Peyer's patch (tissue), 4 donors: ENCODE measurements around the gene NGEF. TPM values are rescaled to one million over a fixed set of nuclear protein-coding genes. Genes with fewer than 3 reads are reported as not detected.
A peak's percentile ranks its signal among the peaks of the same experiment; 100 is the strongest.

Experiments
- DNase-seq, 3 donors: peaks; one replicate each; pipeline ENCODE4 v3.0.0-alpha.2; 2017 to 2019
- H3K27ac ChIP-seq, 4 donors: fragments of 200-600 bp; sonication (generic); one replicate each; pipeline ENCODE4 v1.5.1; 2016 to 2019
- H3K27me3 ChIP-seq, 2 donors: fragments of 200-600 bp; sonication (generic); one replicate each; pipeline ENCODE4 v1.5.1; 2019
- H3K36me3 ChIP-seq, 3 donors: fragments of 200-600 bp; sonication (generic); one replicate each; pipeline ENCODE4 v1.5.1; 2016 to 2019
- H3K4me1 ChIP-seq, 4 donors: fragments of 200-600 bp; sonication (generic); one replicate each; pipeline ENCODE4 v1.5.1; 2016 to 2019
- H3K4me3 ChIP-seq, 4 donors: fragments of 200-600 bp; sonication (generic); 1 replicate in 3 of 4; 2 replicates in 1 of 4; pipeline ENCODE4 v1.5.1; 2016 to 2019; ENCODE audit warnings: mild to moderate bottlenecking in 1 of 4
- H3K9me3 ChIP-seq, 4 donors: fragments of 200-600 bp; sonication (generic); one replicate each; pipeline ENCODE4 v1.5.1; 2016 to 2019; ENCODE audit warnings: mild to moderate bottlenecking in 1 of 4
- CTCF ChIP-seq, 6 experiments: fragments of 450-650 bp in 4 of 6; fragments of 200-600 bp in 2 of 6; sonication (generic) in 1 of 6; IDR thresholded peaks; one replicate each; pipeline ENCODE4 v1.5.1; 2017 to 2019; ENCODE audit warnings: antibody characterized with exemption in 6 of 6, mild to moderate bottlenecking in 3 of 6, moderate library complexity in 1 of 6
- POLR2A ChIP-seq, 2 donors: fragments of 450-650 bp; IDR thresholded peaks; one replicate each; pipeline ENCODE4 v1.5.1; 2017; ENCODE audit warnings: antibody characterized with exemption in 2 of 2, mild to moderate bottlenecking in 2 of 2, moderate library complexity in 2 of 2
- total RNA-seq, 4 donors: library from RNA; depleted of rRNA; stranded (reverse); fragments of >200 nt; gene quantifications; one replicate each; pipeline ENCODE4 v1.1.0, GENCODE V29; 2016

The NGEF gene
- total RNA-seq, 4 donors from 2014 or later = 54.5 to 116 (median 98.1) TPM

- H3K27me3 ChIP-seq = peaks cover 0 to 15% of the 10 kb centered on the region in 2 donors
- H3K9me3 ChIP-seq = no peaks in the 10 kb centered on the region
- no peak overlapping the region for H3K27ac ChIP-seq
- DNase-seq = no peak
- H3K4me1 ChIP-seq = peaks cover 0 to 21% (median 9%) of the 10 kb centered on the region in 4 donors
- TF ChIP-seq CTCF (IDR thresholded peaks at IDR 0.05) = no peak
- TF ChIP-seq POLR2A (IDR thresholded peaks at IDR 0.05) = no peak
- H3K4me3 ChIP-seq = no peak overlapping the region
- H3K36me3 ChIP-seq = no peaks in the 10 kb centered on the region
These were observed 83.0 kb downstream of the NGEF start for GRCh38 chr2:232930059-232930400.

GRCh38 chr2:232929303-232930058 is 83.6 kb downstream of the NGEF start:
- TF ChIP-seq POLR2A (IDR thresholded peaks at IDR 0.05) = no peak
- TF ChIP-seq CTCF (IDR thresholded peaks at IDR 0.05) = no peak
- no peaks in the 10 kb centered on the region for H3K36me3 ChIP-seq

GRCh38 chr2:232928551-232929302 is 84.3 kb downstream of the NGEF start:
- Histone ChIP-seq H3K27me3 (peaks cover 0 to 15% of the 10 kb centered on the region in 2 donors), H3K27ac (no peak overlapping the region), H3K4me1 (peaks cover 0 to 21% (median 9%) of the 10 kb centered on the region in 4 donors), H3K9me3 (no peaks in the 10 kb centered on the region), H3K4me3 (peak overlapping the region in 3 of 4 donors; percentile 34 to 44 (median 35)), H3K36me3 (no peaks in the 10 kb centered on the region)
- no peak for DNase-seq
- TF ChIP-seq POLR2A (IDR thresholded peaks at IDR 0.05) (no peak), CTCF (IDR thresholded peaks at IDR 0.05) (no peak)

More at GRCh38 chr2:232929303-232930058, 83.6 kb downstream of the NGEF start:
- no peak for DNase-seq
- H3K4me3 ChIP-seq = no peak overlapping the region
- H3K27ac ChIP-seq = no peak overlapping the region
- no peaks in the 10 kb centered on the region for H3K9me3 ChIP-seq
- H3K27me3 ChIP-seq = peaks cover 0 to 15% of the 10 kb centered on the region in 2 donors
- peaks cover 0 to 21% (median 9%) of the 10 kb centered on the region in 4 donors for H3K4me1 ChIP-seq

GRCh38 chr2:232927793-232928550 is 85.1 kb downstream of the NGEF start:
- H3K36me3 ChIP-seq = peaks cover 0 to 6% (median 0%) of the 10 kb centered on the region in 3 donors
- no peak overlapping the region for H3K27ac ChIP-seq
- H3K4me1 ChIP-seq = peaks cover 0 to 21% (median 9%) of the 10 kb centered on the region in 4 donors
- no peaks in the 10 kb centered on the region for H3K9me3 ChIP-seq
- no peak for TF ChIP-seq POLR2A (IDR thresholded peaks at IDR 0.05)
- no peak for TF ChIP-seq CTCF (IDR thresholded peaks at IDR 0.05)
- peaks cover 0 to 15% of the 10 kb centered on the region in 2 donors for H3K27me3 ChIP-seq
- peak overlapping the region; percentile 12 to 53 (median 46) for H3K4me3 ChIP-seq
- no peak for DNase-seq

GRCh38 chr2:232927032-232927792 is 85.8 kb downstream of the NGEF start:
- Histone ChIP-seq H3K27ac (no peak overlapping the region), H3K4me1 (peaks cover 0 to 21% (median 9%) of the 10 kb centered on the region in 4 donors), H3K27me3 (peaks cover 0 to 15% of the 10 kb centered on the region in 2 donors), H3K4me3 (peak overlapping the region; percentile 12 to 53 (median 46)), H3K36me3 (peaks cover 0 to 13% (median 0%) of the 10 kb centered on the region in 3 donors), H3K9me3 (no peaks in the 10 kb centered on the region)
- DNase-seq = no peak
- TF ChIP-seq POLR2A (IDR thresholded peaks at IDR 0.05) (no peak), CTCF (IDR thresholded peaks at IDR 0.05) (no peak)
